ENCODE data around the gene ATOH8. TPM values are rescaled to one million over a fixed set of nuclear protein-coding genes. Genes with fewer than 3 reads are reported as not detected.
A peak's percentile ranks its signal among the peaks of the same experiment; 100 is the strongest.

ATOH8 gene
- total RNA-seq, 1 experiment from 2014 or later: 0.81 TPM

DNA sequence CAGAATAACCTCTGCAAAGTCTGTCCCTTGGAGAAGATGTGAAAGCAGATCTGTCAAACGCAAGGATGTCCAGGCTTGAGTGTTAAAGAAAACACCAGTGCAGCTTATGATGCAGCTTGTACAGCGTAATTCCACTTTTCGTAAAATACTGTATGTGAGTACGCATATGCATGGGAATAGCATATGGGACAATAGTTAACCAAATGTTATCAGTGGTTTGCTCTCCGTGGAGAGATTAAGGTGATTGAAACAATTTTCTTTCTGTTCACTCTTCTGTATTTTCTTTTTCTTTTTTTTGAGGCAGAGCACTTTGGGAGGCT lies 27.2 kb downstream of the ATOH8 start (continued):
- no peak for TF ChIP-seq AR (CRISPR knock-in tag; IDR thresholded peaks at IDR 0.05)
- TF ChIP-seq ZNF532 (CRISPR knock-in tag; IDR thresholded peaks at IDR 0.05; ENCODE audit: borderline replicate concordance): no peak

DNA sequence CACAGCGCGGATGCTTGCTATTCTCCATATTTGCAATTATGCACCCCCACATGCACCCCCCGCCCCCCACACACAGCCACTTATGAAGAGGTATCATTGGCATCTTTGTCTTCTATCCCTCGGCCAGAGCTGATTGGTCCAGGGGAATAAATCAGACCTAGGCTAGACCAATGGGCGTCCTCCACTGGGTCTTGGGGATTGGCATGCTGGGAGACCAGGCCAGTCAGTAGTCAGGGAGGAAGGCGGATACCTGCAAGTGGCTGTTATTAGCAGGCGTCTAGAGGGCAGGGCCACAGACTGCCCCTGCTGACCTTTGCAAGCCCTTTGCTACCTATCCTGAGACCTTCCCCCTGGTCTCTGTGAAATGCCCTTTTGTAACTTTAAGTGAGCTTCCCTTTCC lies 30.0 kb downstream of the ATOH8 start:
- ChIA-PET POLR2A (interaction anchor here (0.6 kb wide), 1 partner anchor 23 kb away, joined by 7 read pairs; no protein-coding TSS in a partner anchor), CTCF (interaction anchor here (0.9 to 1.7 kb wide), 6 partner anchors 14 to 146 kb away, joined by 4 to 6 read pairs (median 5); partner anchors contain the start of gene ATOH8)
- H3K27ac Mint-ChIP-seq: no peak overlapping the region
- H3K27me3 Mint-ChIP-seq (ENCODE audit: low read depth): no peaks in the 10 kb centered on the region
- DNase-seq (ENCODE audit: low spot score) (no peak), ATAC-seq (peak; percentile 87)
- no peak overlapping the region for H3K4me3 Mint-ChIP-seq
- no peak for TF ChIP-seq MYBL2 (CRISPR knock-in tag; IDR thresholded peaks at IDR 0.05)
- TF ChIP-seq, protein P1, sequence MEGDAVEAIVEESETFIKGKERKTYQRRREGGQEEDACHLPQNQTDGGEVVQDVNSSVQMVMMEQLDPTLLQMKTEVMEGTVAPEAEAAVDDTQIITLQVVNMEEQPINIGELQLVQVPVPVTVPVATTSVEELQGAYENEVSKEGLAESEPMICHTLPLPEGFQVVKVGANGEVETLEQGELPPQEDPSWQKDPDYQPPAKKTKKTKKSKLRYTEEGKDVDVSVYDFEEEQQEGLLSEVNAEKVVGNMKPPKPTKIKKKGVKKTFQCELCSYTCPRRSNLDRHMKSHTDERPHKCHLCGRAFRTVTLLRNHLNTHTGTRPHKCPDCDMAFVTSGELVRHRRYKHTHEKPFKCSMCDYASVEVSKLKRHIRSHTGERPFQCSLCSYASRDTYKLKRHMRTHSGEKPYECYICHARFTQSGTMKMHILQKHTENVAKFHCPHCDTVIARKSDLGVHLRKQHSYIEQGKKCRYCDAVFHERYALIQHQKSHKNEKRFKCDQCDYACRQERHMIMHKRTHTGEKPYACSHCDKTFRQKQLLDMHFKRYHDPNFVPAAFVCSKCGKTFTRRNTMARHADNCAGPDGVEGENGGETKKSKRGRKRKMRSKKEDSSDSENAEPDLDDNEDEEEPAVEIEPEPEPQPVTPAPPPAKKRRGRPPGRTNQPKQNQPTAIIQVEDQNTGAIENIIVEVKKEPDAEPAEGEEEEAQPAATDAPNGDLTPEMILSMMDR (IDR thresholded peaks at IDR 0.05): no peak
- TF ChIP-seq, protein P2, sequence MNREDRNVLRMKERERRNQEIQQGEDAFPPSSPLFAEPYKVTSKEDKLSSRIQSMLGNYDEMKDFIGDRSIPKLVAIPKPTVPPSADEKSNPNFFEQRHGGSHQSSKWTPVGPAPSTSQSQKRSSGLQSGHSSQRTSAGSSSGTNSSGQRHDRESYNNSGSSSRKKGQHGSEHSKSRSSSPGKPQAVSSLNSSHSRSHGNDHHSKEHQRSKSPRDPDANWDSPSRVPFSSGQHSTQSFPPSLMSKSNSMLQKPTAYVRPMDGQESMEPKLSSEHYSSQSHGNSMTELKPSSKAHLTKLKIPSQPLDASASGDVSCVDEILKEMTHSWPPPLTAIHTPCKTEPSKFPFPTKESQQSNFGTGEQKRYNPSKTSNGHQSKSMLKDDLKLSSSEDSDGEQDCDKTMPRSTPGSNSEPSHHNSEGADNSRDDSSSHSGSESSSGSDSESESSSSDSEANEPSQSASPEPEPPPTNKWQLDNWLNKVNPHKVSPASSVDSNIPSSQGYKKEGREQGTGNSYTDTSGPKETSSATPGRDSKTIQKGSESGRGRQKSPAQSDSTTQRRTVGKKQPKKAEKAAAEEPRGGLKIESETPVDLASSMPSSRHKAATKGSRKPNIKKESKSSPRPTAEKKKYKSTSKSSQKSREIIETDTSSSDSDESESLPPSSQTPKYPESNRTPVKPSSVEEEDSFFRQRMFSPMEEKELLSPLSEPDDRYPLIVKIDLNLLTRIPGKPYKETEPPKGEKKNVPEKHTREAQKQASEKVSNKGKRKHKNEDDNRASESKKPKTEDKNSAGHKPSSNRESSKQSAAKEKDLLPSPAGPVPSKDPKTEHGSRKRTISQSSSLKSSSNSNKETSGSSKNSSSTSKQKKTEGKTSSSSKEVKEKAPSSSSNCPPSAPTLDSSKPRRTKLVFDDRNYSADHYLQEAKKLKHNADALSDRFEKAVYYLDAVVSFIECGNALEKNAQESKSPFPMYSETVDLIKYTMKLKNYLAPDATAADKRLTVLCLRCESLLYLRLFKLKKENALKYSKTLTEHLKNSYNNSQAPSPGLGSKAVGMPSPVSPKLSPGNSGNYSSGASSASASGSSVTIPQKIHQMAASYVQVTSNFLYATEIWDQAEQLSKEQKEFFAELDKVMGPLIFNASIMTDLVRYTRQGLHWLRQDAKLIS (CRISPR knock-in tag; IDR thresholded peaks at IDR 0.05; ENCODE audit: borderline replicate concordance): no peak
- no peaks in the 10 kb centered on the region for H3K36me3 Mint-ChIP-seq
- H3K4me1 Mint-ChIP-seq: peaks cover 5% of the 10 kb centered on the region; the same call in 1 of the 2 replicates
- no peaks in the 10 kb centered on the region for H3K9me3 Mint-ChIP-seq

- Mint-ChIP-seq H3K27me3 (ENCODE audit: low read depth) (no peaks in the 10 kb centered on the region), H3K4me1 (peaks cover 5% of the 10 kb centered on the region; the same call in 1 of the 2 replicates), H3K27ac (no peak overlapping the region; the same call in 1 of the 2 replicates), H3K4me3 (no peak overlapping the region), H3K9me3 (no peaks in the 10 kb centered on the region), H3K36me3 (no peaks in the 10 kb centered on the region)
- no peak for ATAC-seq
- DNase-seq (ENCODE audit: low spot score): no peak
- CTCF ChIA-PET: interaction anchor here (1.0 to 1.9 kb wide), 5 partner anchors 15 to 147 kb away, joined by 4 to 7 read pairs (median 5); partner anchors contain the start of gene ATOH8
- no peak for TF ChIP-seq ZNF423 (CRISPR knock-in tag; IDR thresholded peaks at IDR 0.05)
- no peak for TF ChIP-seq GTF2I (CRISPR knock-in tag; conservative IDR thresholded peaks at IDR 0.05)
- TF ChIP-seq HMGA2 (CRISPR knock-in tag; IDR thresholded peaks at IDR 0.05): no peak
- no peak for TF ChIP-seq CREM (CRISPR knock-in tag; IDR thresholded peaks at IDR 0.05)
- TF ChIP-seq ZNF281 (CRISPR knock-in tag; IDR thresholded peaks at IDR 0.05): no peak
- TF ChIP-seq E2F4 (CRISPR knock-in tag; IDR thresholded peaks at IDR 0.05; ENCODE audit: borderline replicate concordance, low read depth): no peak
- no peak for TF ChIP-seq FOXJ3 (CRISPR knock-in tag; IDR thresholded peaks at IDR 0.05; ENCODE audit: borderline replicate concordance)
- POLR2A ChIA-PET: no interaction called here
These were observed 30.7 kb downstream of the ATOH8 start for GRCh38 chr2:85784474-85784986.
